Esophagus muscularis mucosa (tissue), 3 donors: ENCODE measurements around the gene FOXI2.

Source experiments
- CTCF ChIP-seq, 3 experiments: fragments of 200-600 bp in 2 of 3; fragments of 450-650 bp in 1 of 3; sonication (generic) in 2 of 3; IDR thresholded peaks; one replicate each; pipeline ENCODE4 v1.5.1; 2017 to 2019; ENCODE audit warnings: antibody characterized with exemption in 3 of 3, mild to moderate bottlenecking in 2 of 3, moderate library complexity in 1 of 3
- POLR2A ChIP-seq: fragments of 450-650 bp; IDR thresholded peaks from one replicate; pipeline ENCODE4 v1.6.1; 2017; ENCODE audit warnings: antibody characterized with exemption, moderate library complexity, mild to moderate bottlenecking, low read depth
- POLR2AphosphoS5 ChIP-seq, 2 donors: sonication (generic); formaldehyde crosslinking; IDR thresholded peaks; one replicate each; pipeline ENCODE4 v1.6.1; 2017; ENCODE audit warnings: antibody characterized with exemption in 2 of 2

- TF ChIP-seq POLR2A (no peak), CTCF (IDR thresholded peaks at IDR 0.05) (no peak), POLR2AphosphoS5 (IDR thresholded peaks at IDR 0.05) (no peak)
Observed at GRCh38 chr10:127774766-127775559, 38.0 kb downstream of the FOXI2 start.
